ENCODE data around the gene MITF. TPM values are rescaled to one million over a fixed set of nuclear protein-coding genes. Genes with fewer than 3 reads are reported as not detected.

The MITF gene
- total RNA-seq, 3 donors from 2014 or later, result 3.2 to 56.1 (median 5.5) TPM

- H3K4me1 ChIP-seq (ENCODE audit: low read depth), result no peaks in the 10 kb centered on the region
- TF ChIP-seq, protein P1, sequence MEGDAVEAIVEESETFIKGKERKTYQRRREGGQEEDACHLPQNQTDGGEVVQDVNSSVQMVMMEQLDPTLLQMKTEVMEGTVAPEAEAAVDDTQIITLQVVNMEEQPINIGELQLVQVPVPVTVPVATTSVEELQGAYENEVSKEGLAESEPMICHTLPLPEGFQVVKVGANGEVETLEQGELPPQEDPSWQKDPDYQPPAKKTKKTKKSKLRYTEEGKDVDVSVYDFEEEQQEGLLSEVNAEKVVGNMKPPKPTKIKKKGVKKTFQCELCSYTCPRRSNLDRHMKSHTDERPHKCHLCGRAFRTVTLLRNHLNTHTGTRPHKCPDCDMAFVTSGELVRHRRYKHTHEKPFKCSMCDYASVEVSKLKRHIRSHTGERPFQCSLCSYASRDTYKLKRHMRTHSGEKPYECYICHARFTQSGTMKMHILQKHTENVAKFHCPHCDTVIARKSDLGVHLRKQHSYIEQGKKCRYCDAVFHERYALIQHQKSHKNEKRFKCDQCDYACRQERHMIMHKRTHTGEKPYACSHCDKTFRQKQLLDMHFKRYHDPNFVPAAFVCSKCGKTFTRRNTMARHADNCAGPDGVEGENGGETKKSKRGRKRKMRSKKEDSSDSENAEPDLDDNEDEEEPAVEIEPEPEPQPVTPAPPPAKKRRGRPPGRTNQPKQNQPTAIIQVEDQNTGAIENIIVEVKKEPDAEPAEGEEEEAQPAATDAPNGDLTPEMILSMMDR (IDR thresholded peaks at IDR 0.05), result no peak
These were observed 195.1 kb downstream of the MITF start for GRCh38 chr3:69934398-69934797.

DNA sequence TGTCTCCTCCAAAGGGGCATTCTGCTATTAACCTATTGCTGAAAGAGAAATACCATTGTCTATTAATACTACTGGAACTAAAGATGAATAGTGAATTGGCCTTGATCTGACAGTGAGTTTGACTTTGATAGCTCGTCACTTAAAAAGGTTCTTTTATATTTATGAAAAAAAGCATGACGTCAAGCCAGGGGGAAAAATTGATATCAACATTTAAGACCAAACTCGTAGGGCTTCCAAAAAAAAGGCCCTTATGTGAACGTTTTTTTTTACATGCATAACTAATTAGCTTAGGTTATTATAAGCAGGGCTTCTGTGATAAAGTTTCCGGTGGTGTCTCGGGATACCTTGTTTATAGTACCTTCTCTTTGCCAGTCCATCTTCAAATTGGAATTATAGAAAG, 197.0 kb downstream of the MITF start:
- H3K9me3 ChIP-seq, result no peaks in the 10 kb centered on the region
- no peak overlapping the region for H3K4me3 ChIP-seq
- TF ChIP-seq, protein P1 (IDR thresholded peaks at IDR 0.05), result no peak
- DNase-seq (no peak), ATAC-seq (no peak)
- intact Hi-C loops (cut with DNase I, micrococcal nuclease), result no loop called here
- H3K36me3 ChIP-seq (ENCODE audit: low read depth), result no peaks in the 10 kb centered on the region
- H3K4me1 ChIP-seq (ENCODE audit: low read depth), result no peaks in the 10 kb centered on the region

More at GRCh38 chr3:69934398-69934797, 195.1 kb downstream of the MITF start:
- intact Hi-C loops (cut with DNase I, micrococcal nuclease), result no loop called here
- DNase-seq (no peak), ATAC-seq (no peak)
- H3K9me3 ChIP-seq, result no peaks in the 10 kb centered on the region
- no peaks in the 10 kb centered on the region for H3K36me3 ChIP-seq (ENCODE audit: low read depth)
- H3K4me3 ChIP-seq, result no peak overlapping the region

DNA sequence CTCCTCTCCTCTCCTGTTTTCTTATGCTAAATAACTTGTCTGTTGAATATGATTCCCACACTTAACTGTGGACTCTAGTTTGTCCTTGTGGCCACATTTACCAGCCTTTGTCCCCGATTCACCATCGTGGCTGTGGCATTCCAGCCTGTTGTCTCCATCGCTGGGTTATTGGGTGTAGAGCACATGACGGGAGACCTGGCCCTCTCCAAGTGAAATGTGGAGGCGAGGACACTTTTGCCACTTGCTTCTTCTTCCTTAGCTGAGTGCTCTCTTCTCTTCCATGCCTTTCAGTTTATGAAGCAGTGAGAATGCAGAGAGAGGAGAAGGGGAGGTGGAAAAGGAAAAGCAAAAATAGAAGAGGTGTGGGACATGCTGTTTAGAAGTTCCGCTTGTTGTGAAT, 198.8 kb downstream of the MITF start:
- H3K4me1 ChIP-seq (ENCODE audit: low read depth), result no peaks in the 10 kb centered on the region
- H3K36me3 ChIP-seq (ENCODE audit: low read depth), result no peaks in the 10 kb centered on the region
- H3K9me3 ChIP-seq, result no peaks in the 10 kb centered on the region
- DNase-seq (no peak), ATAC-seq (no peak)
- no peak overlapping the region for H3K4me3 ChIP-seq
- intact Hi-C loops (cut with DNase I, micrococcal nuclease), result no loop called here
- TF ChIP-seq, protein P1 (IDR thresholded peaks at IDR 0.05), result no peak

GRCh38 chr3:69938931-69939330, 199.7 kb downstream of the MITF start:
- no peaks in the 10 kb centered on the region for H3K36me3 ChIP-seq (ENCODE audit: low read depth)
- no peak for DNase-seq
- no peaks in the 10 kb centered on the region for H3K9me3 ChIP-seq
- intact Hi-C loops (cut with DNase I, micrococcal nuclease), result no loop called here
- ATAC-seq, result no peak
- H3K4me1 ChIP-seq (ENCODE audit: low read depth), result no peaks in the 10 kb centered on the region
- TF ChIP-seq, protein P1 (IDR thresholded peaks at IDR 0.05), result no peak
- no peak overlapping the region for H3K4me3 ChIP-seq

GRCh38 chr3:69941037-69941436, 201.8 kb downstream of the MITF start:
- Histone ChIP-seq H3K9me3 (no peaks in the 10 kb centered on the region), H3K4me3 (no peak overlapping the region), H3K36me3 (ENCODE audit: low read depth) (no peaks in the 10 kb centered on the region), H3K4me1 (ENCODE audit: low read depth) (no peaks in the 10 kb centered on the region)
- DNase-seq (no peak), ATAC-seq (no peak)
- TF ChIP-seq, protein P1 (IDR thresholded peaks at IDR 0.05), result no peak
- intact Hi-C loops (cut with DNase I, micrococcal nuclease), result loop anchor here in 1 of 2 donors (10.0 kb wide), 1 partner anchor 246 kb away; no protein-coding TSS in a partner anchor
